ENCODE results near the gene MXI1. TPM values are rescaled to one million over a fixed set of nuclear protein-coding genes. Genes with fewer than 3 reads are reported as not detected.
"Not testable (repeated sequence)": the region's sequence is repeated elsewhere in the genome, so short reads cannot be mapped to it uniquely, and the experiment has no call there.

MXI1 gene
- total RNA-seq, 2 donors from 2014 or later: 31.3 to 55.4 TPM

DNA sequence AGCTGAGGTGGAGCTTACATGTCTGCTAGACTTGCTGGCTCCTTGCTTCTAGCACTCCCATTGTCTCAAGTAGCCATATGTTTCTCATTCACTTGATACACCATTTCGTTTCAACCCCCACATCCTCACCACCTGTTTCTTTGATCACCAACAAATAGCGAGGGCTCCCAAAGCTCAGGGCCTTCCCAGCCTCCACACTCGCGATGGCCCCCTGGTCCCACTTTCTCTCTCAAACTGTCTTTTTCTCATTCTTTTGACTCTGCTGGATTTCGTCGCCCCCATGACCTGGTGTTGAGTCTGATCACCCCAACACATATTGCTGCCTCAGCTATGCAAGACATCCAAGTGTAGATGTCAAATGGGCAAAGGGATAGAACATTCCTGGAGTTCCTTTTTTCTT is 123.3 kb downstream of the MXI1 start:
- peaks cover 14% of the 10 kb centered on the region for H3K36me3 Mint-ChIP-seq (ENCODE audit: low read depth)
- Histone ChIP-seq H3K36me3 (ENCODE audit: control insufficient read depth, insufficient read depth, low read length) (no peaks in the 10 kb centered on the region), H3K9me3 (ENCODE audit: control insufficient read depth, low read length) (peaks cover 49% of the 10 kb centered on the region), H3K27me3 (ENCODE audit: control insufficient read depth, insufficient read depth, low read length, poor library complexity, severe bottlenecking) (no peaks in the 10 kb centered on the region), H3K9ac (ENCODE audit: extremely low read depth, low read length, poor library complexity, severe bottlenecking) (no peak overlapping the region), H3K4me1 (ENCODE audit: control insufficient read depth, insufficient read depth, low read length) (no peaks in the 10 kb centered on the region), H3K4me3 (ENCODE audit: low read length) (peak overlapping the region; percentile 40), H3K27ac (ENCODE audit: low read depth, low read length) (no peak overlapping the region)
- H3K4me3 Mint-ChIP-seq: no peak overlapping the region
- DNase-seq: no peak
- TF ChIP-seq, protein P1, sequence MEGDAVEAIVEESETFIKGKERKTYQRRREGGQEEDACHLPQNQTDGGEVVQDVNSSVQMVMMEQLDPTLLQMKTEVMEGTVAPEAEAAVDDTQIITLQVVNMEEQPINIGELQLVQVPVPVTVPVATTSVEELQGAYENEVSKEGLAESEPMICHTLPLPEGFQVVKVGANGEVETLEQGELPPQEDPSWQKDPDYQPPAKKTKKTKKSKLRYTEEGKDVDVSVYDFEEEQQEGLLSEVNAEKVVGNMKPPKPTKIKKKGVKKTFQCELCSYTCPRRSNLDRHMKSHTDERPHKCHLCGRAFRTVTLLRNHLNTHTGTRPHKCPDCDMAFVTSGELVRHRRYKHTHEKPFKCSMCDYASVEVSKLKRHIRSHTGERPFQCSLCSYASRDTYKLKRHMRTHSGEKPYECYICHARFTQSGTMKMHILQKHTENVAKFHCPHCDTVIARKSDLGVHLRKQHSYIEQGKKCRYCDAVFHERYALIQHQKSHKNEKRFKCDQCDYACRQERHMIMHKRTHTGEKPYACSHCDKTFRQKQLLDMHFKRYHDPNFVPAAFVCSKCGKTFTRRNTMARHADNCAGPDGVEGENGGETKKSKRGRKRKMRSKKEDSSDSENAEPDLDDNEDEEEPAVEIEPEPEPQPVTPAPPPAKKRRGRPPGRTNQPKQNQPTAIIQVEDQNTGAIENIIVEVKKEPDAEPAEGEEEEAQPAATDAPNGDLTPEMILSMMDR (conservative IDR thresholded peaks at IDR 0.05): no peak
- peaks cover 60% of the 10 kb centered on the region for H3K9me3 Mint-ChIP-seq
- no peak overlapping the region for H3K27ac Mint-ChIP-seq
- 83 to 86% methylated on average over 6 of the region's 6 CpGs for WGBS, 2 experiments (ENCODE audit: insufficient coverage in 1 of 2, insufficient read length in 1 of 2)
- peaks cover 5% of the 10 kb centered on the region for H3K27me3 Mint-ChIP-seq (ENCODE audit: insufficient read depth)
- peaks cover 1% of the 10 kb centered on the region for H3K4me1 Mint-ChIP-seq

DNA sequence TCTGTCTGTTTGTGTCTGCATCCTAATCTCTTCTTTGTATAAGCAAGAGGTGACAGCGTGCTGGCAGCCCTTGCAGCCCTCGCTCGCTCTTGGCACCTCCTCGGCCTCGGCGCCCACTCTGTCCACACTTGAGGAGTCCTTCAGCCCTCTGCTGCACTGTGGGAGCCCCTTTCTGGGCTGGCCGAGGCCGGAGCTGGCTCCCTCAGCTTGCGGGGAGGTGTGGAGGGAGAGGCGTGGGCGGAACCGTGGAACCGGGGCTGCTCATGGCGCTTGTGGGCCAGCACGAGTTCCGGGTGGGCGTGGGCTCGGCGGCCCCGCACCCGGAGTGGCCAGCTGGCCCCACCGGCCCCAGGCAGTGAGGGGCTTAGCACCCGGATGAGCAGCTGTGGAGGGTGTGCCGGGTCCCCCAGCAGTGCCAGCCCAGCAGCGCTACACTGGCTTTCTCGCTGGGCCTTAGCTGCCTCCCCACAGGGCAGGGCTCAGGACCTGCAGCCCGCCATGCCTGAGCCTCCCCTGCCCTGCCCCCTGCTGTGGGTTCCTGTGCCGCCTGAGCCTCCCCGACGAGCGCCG is 123.9 kb downstream of the MXI1 start:
- not testable (repeated sequence) for H3K27me3 ChIP-seq (ENCODE audit: control insufficient read depth, insufficient read depth, low read length, poor library complexity, severe bottlenecking); H3K4me1 Mint-ChIP-seq; H3K27me3 Mint-ChIP-seq (ENCODE audit: insufficient read depth); H3K4me3 Mint-ChIP-seq; H3K4me1 ChIP-seq (ENCODE audit: control insufficient read depth, insufficient read depth, low read length); H3K27ac Mint-ChIP-seq; H3K9ac ChIP-seq (ENCODE audit: extremely low read depth, low read length, poor library complexity, severe bottlenecking); H3K36me3 ChIP-seq (ENCODE audit: control insufficient read depth, insufficient read depth, low read length); H3K27ac ChIP-seq (ENCODE audit: low read depth, low read length); DNase-seq
- WGBS, 2 experiments (ENCODE audit: insufficient coverage in 1 of 2, insufficient read length in 1 of 2): 96 to 97% methylated on average over 9 to 32 of the region's 32 CpGs
- Histone ChIP-seq H3K4me3 (ENCODE audit: low read length) (peak overlapping the region; percentile 40), H3K9me3 (ENCODE audit: control insufficient read depth, low read length) (peaks cover 44% of the 10 kb centered on the region)
- H3K9me3 Mint-ChIP-seq: peaks cover 54% of the 10 kb centered on the region
- peaks cover 14% of the 10 kb centered on the region for H3K36me3 Mint-ChIP-seq (ENCODE audit: low read depth)

DNA sequence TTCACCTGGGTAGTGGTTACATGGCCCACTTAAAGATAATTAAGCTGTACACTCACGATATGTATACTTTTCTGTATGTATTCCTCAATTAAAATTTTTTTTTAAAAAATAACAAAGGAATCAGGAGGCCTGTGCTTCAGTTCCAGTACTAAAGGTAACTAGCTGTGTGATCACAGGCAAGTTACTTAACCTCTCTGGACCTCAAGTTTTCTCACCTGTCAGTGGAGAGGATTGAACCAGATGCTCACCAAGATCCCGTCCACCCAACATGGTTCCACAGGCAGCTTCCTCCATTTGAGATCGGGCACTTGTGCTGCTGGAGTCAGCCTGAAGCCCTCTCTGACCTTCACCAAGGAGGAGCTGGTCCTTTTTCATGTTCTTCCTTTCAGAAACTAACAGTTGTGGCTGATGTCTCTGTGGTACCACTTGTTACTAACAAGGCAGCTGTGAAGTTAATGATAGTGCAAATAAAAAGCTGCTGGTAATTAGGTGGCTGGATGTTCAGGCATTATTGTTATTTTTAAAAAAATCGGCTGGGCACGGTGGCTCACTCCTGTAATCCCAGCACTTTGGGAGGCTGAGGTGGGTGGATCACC is 126.8 kb downstream of the MXI1 start:
- Histone ChIP-seq H3K4me3 (ENCODE audit: low read length) (no peak overlapping the region), H3K9me3 (ENCODE audit: control insufficient read depth, low read length) (peaks cover 25% of the 10 kb centered on the region), H3K27me3 (ENCODE audit: control insufficient read depth, insufficient read depth, low read length, poor library complexity, severe bottlenecking) (no peaks in the 10 kb centered on the region), H3K9ac (ENCODE audit: extremely low read depth, low read length, poor library complexity, severe bottlenecking) (no peak overlapping the region), H3K27ac (ENCODE audit: low read depth, low read length) (no peak overlapping the region), H3K36me3 (ENCODE audit: control insufficient read depth, insufficient read depth, low read length) (no peaks in the 10 kb centered on the region), H3K4me1 (ENCODE audit: control insufficient read depth, insufficient read depth, low read length) (no peaks in the 10 kb centered on the region)
- H3K27ac Mint-ChIP-seq: no peak overlapping the region
- H3K36me3 Mint-ChIP-seq (ENCODE audit: low read depth): peaks cover 14% of the 10 kb centered on the region
- H3K27me3 Mint-ChIP-seq (ENCODE audit: insufficient read depth): no peaks in the 10 kb centered on the region
- TF ChIP-seq, protein P1 (conservative IDR thresholded peaks at IDR 0.05): no peak
- H3K9me3 Mint-ChIP-seq: peaks cover 34% of the 10 kb centered on the region
- H3K4me1 Mint-ChIP-seq: peaks cover 12% of the 10 kb centered on the region
- no peak overlapping the region for H3K4me3 Mint-ChIP-seq
- DNase-seq: no peak
- WGBS, 2 experiments (ENCODE audit: insufficient coverage in 1 of 2, insufficient read length in 1 of 2): 76% methylated on average over 4 to 5 of the region's 5 CpGs
